HepG2 (cell line): ENCODE results near the gene MYO15A.

ENCODE experiments used
- CREM ChIP-seq, 2 experiments: sonication (generic) in 1 of 2; formaldehyde crosslinking in 1 of 2; IDR thresholded peaks; 2 replicates each; pipeline versions ENCODE4 v1.4.0 to v1.6.1; 2016 to 2020; ENCODE audit warnings: antibody characterized with exemption in 1 of 2, mild to moderate bottlenecking in 1 of 2, missing genetic modification reagents in 1 of 2
- CTCF ChIP-seq: sonication (generic); formaldehyde crosslinking; IDR thresholded peaks from 2 replicates; pipeline ENCODE4 v1.5.0; 2020; ENCODE audit warnings: mild to moderate bottlenecking, missing genetic modification reagents, moderate library complexity
- EZH2 ChIP-seq: conservative IDR thresholded peaks from 2 replicates; pipeline ENCODE4 v1.6.1; 2012; ENCODE audit warnings: mild to moderate bottlenecking, low read depth, low read length, moderate library complexity
- SRF ChIP-seq: IDR thresholded peaks from 2 replicates; pipeline ENCODE4 v1.6.1; 2011; ENCODE audit warnings: mild to moderate bottlenecking, low read depth, low read length, moderate library complexity
- ZNF431 ChIP-seq: sonication (generic); formaldehyde crosslinking; IDR thresholded peaks from 2 replicates; pipeline ENCODE4 v1.9.0; 2022; ENCODE audit warnings: missing genetic modification reagents, low read depth, mild to moderate bottlenecking, borderline replicate concordance
- ZNF563 ChIP-seq: sonication (generic); formaldehyde crosslinking; IDR thresholded peaks from 2 replicates; pipeline ENCODE4 v1.8.0; 2022; ENCODE audit warnings: mild to moderate bottlenecking, moderate library complexity, missing genetic modification reagents
- ZNF598 ChIP-seq: sonication (generic); formaldehyde crosslinking; IDR thresholded peaks from 2 replicates; pipeline ENCODE4 v1.5.1; 2020; ENCODE audit warnings: mild to moderate bottlenecking, missing genetic modification reagents, borderline replicate concordance
- TF ChIP-seq, protein P1 (sequence below), 2 experiments: sonication (generic) in 1 of 2; formaldehyde crosslinking in 1 of 2; IDR thresholded peaks; 2 replicates each; pipeline versions ENCODE4 v1.5.1 to v1.6.1; 2011 to 2020; ENCODE audit warnings: borderline replicate concordance in 1 of 2, low read depth in 1 of 2, low read length in 1 of 2, mild to moderate bottlenecking in 1 of 2, missing genetic modification reagents in 1 of 2, moderate library complexity in 1 of 2
- TF ChIP-seq, protein P2 (sequence below): sonication (generic); formaldehyde crosslinking; IDR thresholded peaks from 2 replicates; pipeline ENCODE4 v1.4.0; 2020; ENCODE audit warnings: missing genetic modification reagents

- no peak for TF ChIP-seq SRF
- TF ChIP-seq CREM (IDR thresholded peaks at IDR 0.05): no peak
- TF ChIP-seq CREM (CRISPR knock-in tag; IDR thresholded peaks at IDR 0.05): no peak
- TF ChIP-seq ZNF598 (CRISPR knock-in tag): no peak
- no peak for TF ChIP-seq ZNF431 (CRISPR knock-in tag)
- no peak for TF ChIP-seq CTCF (CRISPR knock-in tag)
- TF ChIP-seq, protein P1, sequence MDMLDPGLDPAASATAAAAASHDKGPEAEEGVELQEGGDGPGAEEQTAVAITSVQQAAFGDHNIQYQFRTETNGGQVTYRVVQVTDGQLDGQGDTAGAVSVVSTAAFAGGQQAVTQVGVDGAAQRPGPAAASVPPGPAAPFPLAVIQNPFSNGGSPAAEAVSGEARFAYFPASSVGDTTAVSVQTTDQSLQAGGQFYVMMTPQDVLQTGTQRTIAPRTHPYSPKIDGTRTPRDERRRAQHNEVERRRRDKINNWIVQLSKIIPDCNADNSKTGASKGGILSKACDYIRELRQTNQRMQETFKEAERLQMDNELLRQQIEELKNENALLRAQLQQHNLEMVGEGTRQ (IDR thresholded peaks at IDR 0.05; ENCODE audit: low read depth, low read length): no peak
- TF ChIP-seq, protein P1 (CRISPR knock-in tag; IDR thresholded peaks at IDR 0.05; ENCODE audit: borderline replicate concordance): no peak
- TF ChIP-seq EZH2: no peak
- TF ChIP-seq, protein P2, sequence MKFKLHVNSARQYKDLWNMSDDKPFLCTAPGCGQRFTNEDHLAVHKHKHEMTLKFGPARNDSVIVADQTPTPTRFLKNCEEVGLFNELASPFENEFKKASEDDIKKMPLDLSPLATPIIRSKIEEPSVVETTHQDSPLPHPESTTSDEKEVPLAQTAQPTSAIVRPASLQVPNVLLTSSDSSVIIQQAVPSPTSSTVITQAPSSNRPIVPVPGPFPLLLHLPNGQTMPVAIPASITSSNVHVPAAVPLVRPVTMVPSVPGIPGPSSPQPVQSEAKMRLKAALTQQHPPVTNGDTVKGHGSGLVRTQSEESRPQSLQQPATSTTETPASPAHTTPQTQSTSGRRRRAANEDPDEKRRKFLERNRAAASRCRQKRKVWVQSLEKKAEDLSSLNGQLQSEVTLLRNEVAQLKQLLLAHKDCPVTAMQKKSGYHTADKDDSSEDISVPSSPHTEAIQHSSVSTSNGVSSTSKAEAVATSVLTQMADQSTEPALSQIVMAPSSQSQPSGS (CRISPR knock-in tag): no peak
- TF ChIP-seq ZNF563: no peak
Measured at GRCh38 chr17:18179196-18179595, 70.6 kb downstream of the MYO15A start.
